ENCODE measurements around the gene PRR20G.
"Not testable (repeated sequence)": the region's sequence is repeated elsewhere in the genome, so short reads cannot be mapped to it uniquely, and the experiment has no call there.

PRR20G gene

DNA sequence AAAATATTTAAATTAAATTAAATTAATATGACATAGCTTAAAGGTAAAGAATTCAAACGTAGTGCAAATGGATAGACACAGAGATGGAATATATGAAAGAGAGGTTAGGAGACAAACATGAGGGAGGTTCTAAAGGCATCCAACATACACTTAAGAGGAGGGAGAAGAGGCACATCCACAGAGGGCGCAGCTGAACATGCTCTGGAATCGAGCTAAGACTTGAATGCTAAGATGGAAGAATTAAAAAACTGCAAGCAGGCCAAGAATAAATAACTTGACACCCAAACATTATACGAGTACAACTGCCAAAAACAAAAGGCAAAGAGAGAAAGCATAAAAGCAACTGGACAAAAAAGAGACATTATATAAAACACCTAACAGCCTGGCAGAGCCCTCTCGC is 9.1 kb upstream of the PRR20G start:
- no peak for DNase-seq

DNA sequence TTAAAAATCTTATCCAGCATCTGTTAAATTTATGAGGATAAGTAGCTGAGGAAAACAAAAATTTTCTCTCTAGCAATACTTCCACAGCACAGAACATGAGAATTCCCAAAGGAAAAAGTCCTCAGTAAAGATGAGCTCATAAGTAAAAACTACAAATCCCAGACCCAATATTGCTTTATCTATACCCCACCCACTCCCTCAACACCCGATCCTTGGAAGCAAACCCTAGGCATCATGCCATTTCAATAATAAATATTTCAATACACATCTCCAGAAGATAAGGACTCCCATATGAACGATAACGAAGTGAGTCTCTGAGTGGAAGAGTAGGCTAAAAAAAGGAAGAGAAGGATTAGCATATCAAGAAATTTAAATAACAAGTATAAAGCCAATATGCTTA is 8.3 kb upstream of the PRR20G start:
- no peak for DNase-seq

DNA sequence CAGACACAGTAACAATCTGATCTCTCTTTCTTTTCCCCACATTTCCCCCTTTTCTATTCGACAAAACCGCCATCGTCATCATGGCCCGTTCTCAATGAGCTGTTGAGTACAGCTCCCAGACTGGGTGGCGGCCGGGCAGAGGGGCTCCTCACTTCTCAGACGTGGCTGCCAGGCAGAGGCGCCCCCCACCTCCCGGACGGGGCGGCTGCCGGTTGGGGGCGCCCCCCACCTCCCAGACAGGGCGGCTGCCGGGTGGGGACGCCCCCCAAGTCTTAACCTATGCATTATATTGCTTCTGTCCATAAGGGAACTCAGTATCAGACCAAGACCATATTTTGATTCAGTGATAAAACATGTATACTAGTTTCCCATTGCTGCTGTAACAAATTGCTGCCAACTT is 5.8 kb upstream of the PRR20G start:
- not testable (repeated sequence) for DNase-seq

DNA sequence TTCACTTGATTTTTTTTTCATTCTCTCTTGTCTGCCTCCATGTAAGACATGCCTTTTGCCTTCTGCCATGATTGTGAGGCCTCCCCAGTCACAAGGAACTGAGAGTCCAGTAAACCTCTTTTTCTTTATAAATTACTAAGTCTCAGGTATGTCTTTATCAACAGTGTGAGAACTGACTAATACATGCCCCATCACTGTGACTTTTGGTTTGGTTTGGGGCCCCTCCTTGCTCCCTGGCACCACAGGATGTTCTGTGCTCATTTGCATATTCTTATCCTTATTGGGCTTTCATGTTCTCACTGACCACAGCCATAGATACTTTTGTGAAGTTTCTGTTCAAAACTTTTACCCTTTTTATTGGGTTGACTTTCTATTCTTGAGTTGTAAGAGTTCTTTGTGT is 3.8 kb upstream of the PRR20G start:
- no peak for DNase-seq

DNA sequence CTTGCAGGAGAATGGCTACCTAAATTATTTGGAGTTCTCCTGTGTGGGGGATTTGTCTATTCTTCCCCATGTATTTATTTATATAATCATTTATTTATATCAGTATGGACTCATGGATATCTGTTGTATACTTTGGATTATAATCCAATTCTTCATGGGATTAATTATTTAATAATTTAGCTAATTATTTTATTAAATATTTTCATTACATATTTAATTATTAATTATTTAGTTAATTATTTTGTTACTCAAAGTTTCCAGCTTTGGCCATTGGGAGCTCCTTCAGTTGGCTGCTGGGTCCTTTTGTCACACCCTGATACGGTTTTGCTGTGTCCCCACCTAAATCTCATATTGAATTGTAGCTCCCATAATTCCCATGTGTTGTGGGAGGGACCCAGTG is 3.3 kb upstream of the PRR20G start:
- no peak for DNase-seq

DNA sequence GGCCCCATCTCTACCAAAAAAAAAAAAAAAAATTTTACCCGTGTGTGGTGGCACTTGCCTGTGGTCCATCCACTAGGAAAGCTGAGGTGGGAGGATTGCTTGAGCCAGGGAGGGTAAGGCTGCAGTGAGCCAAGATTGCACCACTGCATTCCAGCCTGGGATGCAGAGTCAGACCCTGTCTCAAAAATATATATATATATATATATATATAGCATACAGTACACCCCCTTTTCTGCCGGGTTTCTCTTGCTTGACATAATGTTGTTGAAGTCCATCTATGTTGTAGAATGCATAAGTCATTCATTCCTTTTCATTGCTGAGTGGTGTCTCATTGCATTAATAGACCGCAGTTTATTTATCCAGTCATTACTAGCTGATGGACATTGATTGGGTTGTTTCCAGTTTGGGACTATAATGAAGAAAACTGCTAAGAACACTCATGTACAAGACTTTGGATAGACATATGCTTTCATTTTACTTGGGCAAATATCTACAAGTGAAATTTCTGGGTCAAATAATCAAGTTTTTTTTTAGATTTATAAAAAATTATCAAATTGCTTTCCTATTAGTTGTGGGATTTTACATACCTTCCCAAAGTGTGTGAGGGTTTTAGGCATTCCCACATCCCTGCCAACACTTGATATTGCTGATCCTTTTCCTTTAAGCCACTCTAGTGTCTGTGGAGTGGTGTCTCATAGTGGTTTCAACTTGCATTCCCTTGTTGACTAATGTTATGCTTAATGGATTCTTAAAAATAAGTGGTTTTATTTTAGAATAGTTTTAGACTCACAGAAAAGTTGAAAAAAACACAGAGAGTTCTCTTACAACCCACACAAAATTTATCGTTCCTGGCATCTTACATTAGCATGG is 2.1 kb upstream of the PRR20G start:
- DNase-seq: no peak

DNA sequence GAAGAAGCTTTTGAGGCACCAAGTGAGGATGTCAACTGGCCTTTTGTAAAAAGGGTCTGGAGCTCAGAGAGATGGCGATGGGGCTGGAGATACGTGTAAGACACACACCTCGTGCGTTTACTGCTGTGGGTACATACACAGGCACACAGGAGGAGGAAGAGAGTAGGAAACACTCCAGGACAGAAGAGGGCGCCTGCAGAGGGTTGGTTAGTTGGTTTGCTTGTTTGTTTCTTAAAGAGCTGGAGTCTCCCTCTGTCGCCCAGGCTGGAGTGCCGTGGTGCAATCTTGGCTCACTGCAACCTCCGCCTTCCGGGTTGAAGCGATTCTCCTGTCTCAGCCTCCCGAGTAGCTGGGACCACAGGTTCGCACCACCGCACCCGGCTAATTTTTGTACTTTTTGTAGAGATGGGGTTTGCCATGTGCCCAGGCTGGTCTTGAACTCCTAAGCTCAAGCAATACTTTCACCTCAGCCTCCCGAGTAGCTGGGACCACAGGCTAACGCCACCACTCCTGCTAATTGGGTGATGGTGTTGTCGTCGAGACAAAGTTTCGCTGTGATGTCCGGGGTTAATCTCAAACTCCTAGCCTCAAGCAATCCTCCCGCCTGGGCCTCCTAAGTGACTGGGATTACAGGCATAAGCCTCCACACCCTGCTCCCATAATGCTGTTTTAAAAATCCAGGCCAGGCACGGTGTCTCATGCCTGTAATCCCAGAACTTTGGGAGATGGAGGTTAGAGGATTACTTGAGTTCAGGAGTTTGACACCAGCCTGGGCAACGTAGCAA is 1.3 kb upstream of the PRR20G start:
- no peak for DNase-seq

DNA sequence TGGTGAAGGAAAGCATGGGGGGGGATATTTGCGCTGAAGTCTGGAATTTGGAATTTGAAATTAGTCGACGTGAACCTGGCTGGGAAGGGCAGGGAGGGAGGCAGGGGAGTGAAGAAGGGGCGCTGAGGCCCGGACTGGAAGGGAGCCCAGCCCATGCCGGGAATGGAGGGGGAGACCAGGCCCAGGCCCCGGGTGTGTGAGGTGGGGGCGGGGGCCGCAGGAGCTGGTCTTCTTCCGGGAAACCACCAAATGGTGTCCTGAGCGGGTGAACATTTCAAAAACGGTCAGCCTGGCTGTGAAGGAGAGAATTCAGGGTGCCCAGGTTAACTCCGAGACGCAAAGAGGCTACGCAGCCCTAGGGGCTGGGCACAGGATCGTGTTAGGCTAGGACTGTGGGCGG is 497 bp upstream of the PRR20G start:
- DNase-seq: no peak

DNA sequence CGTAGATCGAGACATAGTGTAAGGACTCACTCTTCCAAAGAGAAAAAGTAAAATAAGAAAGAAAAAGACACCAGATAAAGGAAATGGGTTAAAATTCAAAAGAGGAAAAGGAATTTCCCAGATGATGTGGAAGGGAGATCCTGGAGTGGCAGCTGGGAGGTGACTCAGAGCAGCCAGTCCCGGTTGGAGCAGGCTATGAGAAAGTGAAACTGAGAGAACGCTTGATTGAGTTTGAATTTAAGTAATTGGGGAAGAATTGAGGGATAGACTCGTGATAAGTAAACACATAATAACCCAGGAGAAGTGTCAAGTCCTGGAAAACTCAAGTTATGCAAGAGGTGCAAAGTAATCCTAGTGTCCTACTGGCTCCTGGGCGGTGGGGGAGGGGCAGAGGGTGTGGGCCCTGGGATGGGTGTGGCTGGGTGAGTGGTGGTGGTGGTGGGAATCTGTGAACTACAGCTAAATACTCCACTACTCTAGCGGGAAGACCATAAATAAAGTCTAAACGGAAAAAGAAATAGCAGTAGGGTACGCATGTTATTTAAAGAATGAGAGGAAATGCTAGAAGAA is 1.2 kb downstream of the PRR20G start:
- no peak for DNase-seq

DNA sequence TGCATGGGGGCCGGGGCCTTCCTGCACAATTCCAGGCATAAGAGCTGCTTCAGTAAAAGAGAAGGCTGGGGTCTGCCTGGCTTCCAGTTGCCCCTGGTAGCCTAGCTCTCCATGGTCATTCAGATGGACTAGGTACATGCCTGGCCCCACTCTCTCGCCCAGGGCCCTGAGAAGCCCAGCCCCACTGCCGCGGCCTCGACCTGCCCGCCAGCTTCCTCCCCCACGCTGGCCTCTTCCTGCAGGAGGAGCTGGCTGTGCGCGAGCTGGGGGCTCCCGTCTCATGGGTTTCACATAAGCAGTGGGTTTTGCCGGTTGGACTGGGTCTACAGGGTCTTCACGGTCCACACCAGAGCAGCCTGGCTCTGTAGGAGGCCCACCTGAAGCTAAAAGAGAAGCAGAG is 3.6 kb downstream of the PRR20G start:
- no peak for DNase-seq

DNA sequence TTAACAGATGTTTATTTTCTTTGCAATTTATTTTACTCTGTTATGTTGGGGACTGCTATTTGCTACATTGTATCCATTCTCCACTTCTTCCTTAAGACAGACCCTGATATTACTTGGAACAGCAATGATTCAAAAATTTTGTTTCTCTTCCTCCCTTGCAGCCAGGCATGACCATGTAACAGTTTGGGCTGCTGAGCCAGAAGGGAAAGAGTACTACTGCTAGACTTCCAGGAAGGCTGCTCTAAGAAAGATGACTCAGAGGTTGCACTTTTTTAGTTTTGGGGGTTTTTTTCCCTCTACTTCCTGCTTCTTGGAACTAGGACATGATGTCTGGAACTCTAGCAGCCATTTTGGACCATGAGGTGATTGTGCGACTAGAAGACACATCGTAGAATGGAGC is 10.3 kb downstream of the PRR20G start:
- no peak for DNase-seq

DNA sequence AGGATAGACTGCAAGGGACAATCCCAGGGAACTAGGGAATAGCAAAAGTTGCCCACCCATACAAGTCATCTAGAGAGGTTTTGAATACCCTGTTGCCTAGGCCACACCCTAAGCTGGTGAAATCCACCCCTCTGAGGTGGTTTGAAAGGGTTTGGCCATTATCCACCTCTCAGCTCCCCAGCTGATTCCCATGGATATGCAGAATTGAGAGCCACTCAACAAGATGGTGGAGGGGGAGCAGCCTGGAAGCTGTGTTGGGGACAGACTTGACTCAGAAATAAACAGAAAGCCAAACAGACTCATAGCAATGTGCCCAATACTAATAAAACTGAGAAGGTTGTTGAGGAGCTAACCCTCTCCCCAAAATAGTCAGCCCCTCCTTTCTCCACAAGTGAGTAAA is 10.9 kb downstream of the PRR20G start:
- DNase-seq: no peak

DNA sequence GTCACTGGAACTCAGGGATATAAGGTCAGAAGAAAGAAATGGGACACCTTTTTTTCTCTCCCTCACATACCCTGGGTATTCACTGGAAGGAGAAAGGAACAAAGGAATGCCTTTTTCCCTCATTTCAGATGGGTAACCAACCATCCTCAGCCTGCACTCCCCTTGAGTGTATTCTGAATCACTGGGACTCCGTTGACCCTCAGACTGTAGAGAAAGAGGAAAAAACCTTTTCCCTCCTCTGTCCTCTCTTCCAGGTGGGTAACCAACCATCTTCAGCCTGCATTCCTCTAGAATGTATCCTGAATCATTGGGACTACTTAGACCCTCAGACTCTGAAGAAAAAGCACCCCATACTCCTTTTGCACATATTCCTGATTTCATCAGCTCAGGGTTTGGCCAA is 11.4 kb downstream of the PRR20G start:
- DNase-seq: no peak

DNA sequence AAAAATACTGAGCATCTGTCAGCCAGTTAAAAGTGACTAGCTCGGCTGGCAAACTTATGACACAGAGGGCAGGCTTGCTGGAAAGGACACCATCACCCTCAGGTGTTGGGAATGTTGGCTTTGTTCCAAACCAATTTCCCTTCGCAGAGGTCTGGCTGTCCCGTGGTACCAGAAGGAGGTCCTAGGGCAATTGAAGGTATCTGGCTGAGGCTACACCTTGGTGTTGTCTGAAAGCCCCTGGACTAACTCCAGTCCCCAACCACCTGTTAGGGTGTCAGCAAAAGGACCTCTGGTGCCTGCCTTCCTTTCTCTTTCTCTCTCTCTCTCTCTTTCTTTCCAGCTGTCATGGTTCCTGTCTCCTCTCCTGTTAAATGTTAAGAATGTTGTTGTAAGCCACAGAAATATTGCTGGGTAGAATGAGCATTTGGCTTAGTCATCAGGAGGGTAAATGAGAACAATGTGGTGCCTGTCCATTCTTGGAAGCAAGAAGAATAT is 12.5 kb downstream of the PRR20G start:
- DNase-seq: no peak

DNA sequence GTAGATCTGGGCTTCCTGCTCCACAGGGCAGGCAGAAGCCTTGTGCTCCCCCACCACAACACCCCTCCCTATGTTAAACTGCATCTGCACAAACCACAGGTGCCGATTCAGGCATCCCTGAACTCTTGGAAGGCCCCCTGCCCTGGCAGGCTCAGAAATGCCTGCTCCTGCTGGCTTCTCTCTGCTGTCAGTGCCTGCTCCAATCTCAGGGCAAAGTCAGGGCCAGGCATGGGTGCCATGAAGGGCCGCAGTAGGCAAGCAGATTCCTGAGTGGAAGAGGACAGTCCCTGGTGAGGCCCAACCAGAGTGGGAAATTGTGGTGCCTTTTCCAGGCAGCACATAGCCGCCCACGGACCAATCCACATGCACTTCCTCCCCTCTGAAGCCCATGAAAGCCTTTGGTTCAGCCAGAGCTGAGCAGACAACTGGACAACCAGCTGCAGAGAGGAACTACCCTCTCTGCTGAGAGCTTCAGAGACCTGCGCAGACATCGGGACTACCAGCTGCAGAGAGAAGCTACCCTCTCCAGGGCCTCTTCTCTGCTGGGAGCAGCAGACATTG is 13.6 kb downstream of the PRR20G start:
- DNase-seq: no peak

DNA sequence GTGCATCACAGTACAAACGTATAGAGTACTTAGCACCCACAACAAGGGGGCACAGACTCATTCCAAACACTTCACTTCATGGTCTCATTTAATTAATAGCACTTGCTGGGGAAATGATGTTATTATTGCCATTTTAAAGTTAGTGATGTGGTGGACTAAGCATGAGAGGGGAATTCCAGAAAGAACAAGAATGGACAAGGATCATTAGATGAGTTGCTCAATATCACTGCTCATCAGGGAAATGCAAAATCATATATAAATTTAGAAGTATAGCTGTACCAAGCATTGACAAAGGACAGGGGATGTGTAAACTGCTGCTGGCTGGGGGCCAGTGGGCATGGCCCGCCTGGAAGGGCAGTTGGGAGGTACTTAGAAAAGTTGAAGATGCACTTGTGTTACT is 14.6 kb downstream of the PRR20G start:
- no peak for DNase-seq

DNA sequence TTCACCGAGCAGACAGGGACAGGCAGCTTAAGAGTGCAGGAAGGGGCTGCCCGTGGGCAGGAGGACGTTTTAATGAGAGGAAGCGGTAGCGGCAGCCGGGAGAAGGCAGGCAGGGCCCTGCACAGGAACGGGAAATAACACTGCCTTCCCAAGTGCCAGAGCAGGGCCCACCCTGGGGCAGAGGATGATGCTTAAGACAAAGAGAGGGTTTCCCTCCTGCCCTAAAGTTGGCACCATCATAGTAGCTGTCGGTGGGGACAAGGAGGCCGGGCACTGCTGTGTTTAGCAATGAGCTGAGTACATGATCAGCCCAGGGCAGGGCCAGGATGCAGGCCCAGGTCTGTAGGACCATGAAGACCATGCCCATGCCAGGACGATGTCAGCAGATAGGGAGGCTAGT is 21.7 kb downstream of the PRR20G start:
- DNase-seq: no peak

DNA sequence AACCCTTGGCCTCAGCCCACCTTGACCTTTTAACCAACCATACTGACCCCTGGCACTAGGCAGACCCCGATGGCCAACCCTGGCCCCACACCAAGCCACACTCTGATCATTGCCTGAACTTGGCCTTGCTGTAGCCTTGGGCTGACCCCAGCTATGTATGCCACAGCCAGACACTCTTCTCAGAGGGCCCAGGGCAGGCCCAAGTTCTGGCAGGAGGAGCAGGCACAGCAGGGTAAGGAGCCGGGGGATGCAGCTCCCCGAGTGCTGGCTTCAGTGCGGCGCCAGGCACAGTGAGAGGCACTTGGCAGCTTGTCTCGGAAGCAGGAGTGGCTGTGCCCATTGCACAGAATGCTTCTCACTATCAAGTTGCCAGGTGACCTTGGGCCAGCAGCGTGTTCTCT is 22.3 kb downstream of the PRR20G start:
- no peak for DNase-seq

DNA sequence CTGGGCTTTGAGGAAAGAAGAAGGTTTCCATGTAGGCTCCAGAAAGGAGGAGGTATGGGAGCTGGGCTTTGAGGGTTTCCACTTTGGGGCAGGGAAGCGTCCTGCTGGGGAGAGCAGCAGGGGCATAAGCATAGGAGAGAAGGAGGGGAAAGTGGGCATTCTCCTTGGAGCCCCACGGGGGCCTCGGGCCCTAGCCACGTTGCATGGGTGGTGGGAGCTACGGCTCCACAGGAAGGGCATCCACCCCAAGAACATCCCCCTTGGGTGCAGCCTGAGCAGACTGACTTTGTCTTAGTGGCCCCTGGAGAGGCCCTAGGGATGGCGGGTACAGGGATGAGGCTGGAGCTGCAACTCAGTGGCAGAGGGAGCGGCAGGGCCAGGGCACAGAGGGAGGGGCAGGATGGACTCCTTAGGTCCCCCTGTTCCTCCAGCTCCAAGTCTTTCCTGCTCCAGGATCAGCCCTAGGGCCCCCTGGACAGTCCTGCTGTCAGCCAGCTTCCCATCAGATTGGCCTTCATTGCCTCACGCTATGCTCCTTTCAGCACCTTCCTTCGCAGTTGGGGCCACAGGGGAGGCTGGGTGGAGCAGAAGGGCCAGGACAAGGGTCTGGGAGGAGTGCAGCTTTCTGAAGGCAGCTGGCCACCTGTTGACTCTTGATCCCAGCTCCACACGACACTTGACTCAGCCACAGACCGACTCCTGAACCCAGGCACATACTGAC is 22.9 kb downstream of the PRR20G start:
- no peak for DNase-seq

DNA sequence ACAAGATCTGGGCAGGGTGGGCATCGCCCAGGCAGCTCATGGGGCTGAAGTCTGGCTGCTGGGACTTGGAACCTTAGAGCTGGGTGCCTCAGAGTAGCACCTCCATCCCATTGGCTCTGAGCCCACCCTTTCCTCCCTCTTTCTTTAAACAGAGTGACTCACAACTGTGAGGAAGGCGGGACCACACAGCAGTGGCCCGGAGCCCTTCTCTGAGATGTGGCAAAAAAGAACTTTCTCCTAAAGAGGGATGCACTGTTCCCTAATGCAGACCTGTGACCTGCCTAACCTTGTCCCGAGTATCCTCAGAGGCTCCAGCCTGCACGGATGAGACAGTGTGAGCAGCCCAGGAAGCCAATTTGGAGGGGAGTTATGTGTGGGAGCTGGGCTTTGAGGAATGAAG is 23.6 kb downstream of the PRR20G start:
- DNase-seq: no peak

DNA sequence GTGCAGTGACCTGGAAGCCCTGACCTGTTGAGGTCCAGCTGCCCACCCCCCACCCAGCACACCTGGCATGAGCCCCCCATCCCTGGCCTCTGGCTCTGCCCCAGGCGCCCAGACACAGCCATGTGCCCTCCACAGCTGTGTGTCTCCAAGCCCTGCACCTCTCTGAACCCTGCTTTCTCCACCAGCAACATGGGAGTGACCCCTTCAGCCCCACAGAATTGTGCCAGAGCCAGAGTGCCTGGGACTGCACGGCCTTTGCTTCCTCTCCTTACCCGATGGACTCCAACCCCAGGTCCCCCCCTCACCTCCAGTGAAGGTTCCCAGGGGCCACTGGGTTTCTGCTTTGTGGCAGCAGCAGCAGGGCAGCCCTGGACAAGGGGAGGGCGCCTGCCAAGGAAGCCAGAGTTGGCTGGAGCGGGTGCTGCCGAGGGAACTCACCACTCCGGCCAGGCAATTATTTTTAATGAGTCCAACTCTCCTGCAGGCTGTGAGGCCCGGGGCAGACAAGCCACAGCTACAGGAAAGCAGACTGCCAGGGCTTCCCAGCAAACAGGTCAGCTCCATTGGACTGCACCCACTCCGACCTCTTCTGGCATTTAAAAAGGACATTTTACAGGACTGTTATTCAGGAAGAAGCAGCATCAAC is 24.1 kb downstream of the PRR20G start:
- DNase-seq: no peak

DNA sequence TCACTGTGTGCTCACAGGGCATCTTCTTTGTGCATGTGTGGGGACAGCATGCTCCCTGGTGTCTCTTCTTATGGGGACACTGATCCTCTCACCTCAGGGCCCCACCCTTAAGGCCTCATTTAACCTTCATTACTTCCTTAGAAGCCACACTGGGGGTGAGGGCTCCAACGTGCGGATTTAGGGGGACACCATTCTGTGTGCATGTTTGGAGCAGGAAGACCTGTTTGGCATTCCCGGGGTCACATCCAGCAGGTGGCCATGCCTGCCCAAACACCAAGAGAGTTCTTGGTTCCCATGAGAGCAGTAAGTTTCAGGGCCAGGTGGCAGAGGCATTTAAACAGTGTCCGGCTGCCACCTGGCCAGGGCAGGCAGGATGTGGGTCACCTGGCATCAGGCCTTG is 24.8 kb downstream of the PRR20G start:
- no peak for DNase-seq
